Mammary epithelial cell (primary cell): ENCODE measurements around the gene ABTB2.

Experiments
- CTCF ChIP-seq, 2 donors: IDR thresholded peaks in 1 of 2; conservative IDR thresholded peaks in 1 of 2; 2 replicates each; pipeline ENCODE4 v1.5.1; 2011 to 2012; ENCODE audit warnings: inconsistent platforms in 2 of 2, low read length in 2 of 2, mild to moderate bottlenecking in 2 of 2, control low read depth in 1 of 2, low read depth in 1 of 2; ENCODE audit not compliant: insufficient read depth in 1 of 2; ENCODE audit errors: extremely low read depth in 1 of 2
- EZH2 ChIP-seq: IDR thresholded peaks from 2 replicates; pipeline ENCODE4 v1.6.1; 2012; ENCODE audit warnings: low read length, inconsistent platforms, borderline replicate concordance

DNA sequence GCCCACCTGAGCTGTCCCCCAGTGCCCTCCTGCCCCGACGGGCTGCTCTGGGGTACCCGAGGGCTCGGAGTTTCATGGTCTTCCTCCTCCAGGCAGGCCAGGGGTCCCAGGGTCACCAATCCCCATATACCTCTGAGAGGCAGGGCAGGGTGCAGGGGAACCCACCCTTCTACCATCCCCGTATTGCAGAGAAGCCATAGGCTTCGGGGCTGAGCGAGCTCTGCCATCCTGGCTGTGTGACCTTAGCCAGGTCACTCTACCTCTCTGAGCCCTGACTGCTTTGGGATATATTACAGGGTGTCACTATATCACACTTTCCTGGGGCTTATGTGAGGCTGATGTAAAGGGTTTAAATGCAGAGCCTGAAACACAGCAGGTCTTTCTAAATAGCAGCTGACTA, 195.0 kb downstream of the ABTB2 start:
- TF ChIP-seq CTCF (conservative IDR thresholded peaks at IDR 0.05 in 1 of 2, IDR thresholded peaks at IDR 0.05 in 1 of 2; ENCODE audit: extremely low read depth in 1 of 2, insufficient read depth in 1 of 2, low read depth in 1 of 2, low read length in 2 of 2) (no peak), EZH2 (no peak)
